GM21723 (cell line): ENCODE results near the gene DNAJC3.
A peak's percentile ranks its signal among the peaks of the same experiment; 100 is the strongest.

Source experiments
- ATAC-seq: cut with Tn5 transposase; IDR thresholded peaks from one replicate; pipeline ENCODE4 v1.9.1; 2021; ENCODE audit warnings: mild to moderate bottlenecking, moderate library complexity; ENCODE audit not compliant: unreplicated experiment

Gene DNAJC3

DNA sequence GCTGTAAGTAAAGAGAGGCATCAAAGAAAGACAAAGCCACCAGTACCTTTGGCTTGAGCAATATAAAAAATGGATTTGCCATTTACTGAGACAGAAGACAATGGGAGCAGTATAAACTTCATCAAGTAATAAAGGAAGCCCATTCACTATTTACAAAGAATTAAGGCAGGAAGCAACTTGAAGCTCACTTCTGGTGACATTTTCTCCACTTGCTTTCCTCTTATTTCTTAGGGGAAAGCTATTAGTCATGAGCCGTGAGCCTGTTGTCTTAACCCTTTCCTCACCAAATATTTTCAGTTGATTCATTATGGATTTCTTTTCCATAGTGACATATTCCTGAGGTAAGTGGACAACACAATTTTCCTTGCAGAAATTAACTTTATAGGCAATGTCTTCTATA, 156.8 kb downstream of the DNAJC3 start:
- ATAC-seq = no peak

DNA sequence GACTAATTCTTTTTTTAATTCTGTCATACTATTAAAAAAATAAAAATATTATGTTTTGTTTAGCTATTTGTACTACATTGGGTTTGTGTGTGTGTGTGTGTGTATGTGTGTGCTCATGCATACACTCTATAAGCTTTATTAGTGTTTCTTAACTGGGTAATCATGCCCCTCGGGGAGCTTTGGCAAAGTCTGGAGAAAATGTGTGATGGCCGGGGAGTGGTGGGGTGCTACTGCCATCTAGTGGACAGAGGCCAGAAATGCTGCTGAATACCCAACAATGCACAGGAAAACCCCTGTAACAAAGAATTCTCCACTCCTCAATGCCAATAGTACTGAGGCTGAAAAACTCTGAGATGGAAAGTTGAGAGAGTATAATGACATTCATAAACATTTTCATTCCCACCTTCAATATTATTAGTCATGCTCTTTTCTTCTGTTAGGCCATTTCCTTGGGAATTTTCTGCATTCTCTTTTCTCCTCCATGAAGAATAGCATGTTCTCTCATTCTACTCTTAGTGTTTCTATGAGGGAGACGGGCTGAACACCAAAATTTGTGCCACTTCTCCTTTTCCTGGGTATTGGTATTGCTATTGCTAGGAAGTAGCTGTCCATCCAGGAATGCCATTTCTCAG, 157.3 kb downstream of the DNAJC3 start:
- ATAC-seq = peak; percentile 91

DNA sequence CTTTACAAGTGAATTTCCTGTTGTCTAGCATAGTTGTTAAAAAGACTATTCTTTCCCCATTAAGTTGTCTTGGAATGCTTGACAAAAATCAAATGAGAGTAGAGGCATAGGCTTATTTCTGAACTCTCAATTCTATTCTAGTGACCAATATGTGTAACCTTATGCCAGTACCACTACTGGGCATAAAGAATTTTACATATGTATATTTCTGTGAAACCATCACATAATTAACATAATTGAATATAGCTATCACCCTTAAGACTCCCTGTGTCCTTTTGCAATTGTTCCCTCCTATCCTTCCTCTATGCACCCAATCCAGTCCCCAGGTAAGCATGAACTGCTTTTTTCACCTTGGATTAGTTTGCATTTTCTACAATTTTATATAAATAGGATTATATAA, 165.0 kb downstream of the DNAJC3 start:
- ATAC-seq = no peak

DNA sequence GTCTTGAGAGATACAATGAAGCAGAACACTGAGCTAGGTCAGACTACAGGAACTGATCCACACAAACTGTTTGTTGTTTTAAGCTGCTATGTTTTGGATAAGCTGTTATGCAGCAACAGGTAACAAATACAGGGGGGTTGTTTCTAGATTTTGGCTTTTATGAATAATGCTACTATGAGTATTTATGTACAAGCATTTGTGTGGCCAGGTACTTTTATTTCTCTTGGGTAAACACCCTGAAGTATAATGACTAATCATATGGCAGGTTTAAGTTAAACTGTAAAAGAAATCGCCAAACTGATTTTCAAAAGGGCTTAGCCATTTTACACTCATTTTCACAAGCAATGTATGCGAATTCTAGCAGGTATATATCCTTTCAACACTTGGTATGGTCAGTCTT, 166.0 kb downstream of the DNAJC3 start:
- ATAC-seq = no peak
